Liver (tissue), 2 donors: ENCODE measurements around the gene PCF11.

Source experiments
- CTCF ChIP-seq: fragments of 150-350 bp; IDR thresholded peaks from 2 replicates; pipeline ENCODE4 v1.5.1; 2017; ENCODE audit warnings: improper control_type of control experiment, low read depth, low read length; ENCODE audit not compliant: missing input control
- ZBTB33 ChIP-seq: IDR thresholded peaks from 2 replicates; pipeline ENCODE4 v1.6.1; 2016; ENCODE audit warnings: antibody characterized with exemption
- donor health status: healthy.

DNA sequence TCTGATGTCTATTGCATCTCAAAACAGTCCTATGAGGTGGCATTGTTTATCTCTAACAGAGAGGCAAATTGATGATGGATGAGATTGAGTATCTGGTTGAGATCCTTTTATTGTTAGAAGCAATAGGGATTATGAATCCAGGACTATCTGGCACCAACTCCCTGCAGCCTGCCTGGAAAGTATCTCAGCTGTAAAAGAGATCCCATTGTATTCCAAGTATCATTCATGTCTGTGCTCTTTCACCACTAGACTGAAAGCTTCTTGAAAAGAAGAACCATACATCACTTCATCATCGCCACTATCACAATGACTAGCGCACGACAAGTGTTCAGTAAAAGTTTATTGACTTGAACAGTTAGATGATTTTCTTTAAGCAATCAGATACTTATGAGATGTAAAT, 41.9 kb upstream of the PCF11 start:
- TF ChIP-seq CTCF (no peak), ZBTB33 (no peak)
